SK-N-MC (cell line): ENCODE data around the gene ADCYAP1R1.

ENCODE experiments used
- DNase-seq: peaks from one replicate; pipeline ENCODE4 v3.0.0-alpha.2; 2011; ENCODE audit warnings: low read depth, low spot score
- H3K27ac ChIP-seq: fragments of 200-600 bp; sonication (generic); 2 replicates; pipeline ENCODE4 v1.5.1; 2016; ENCODE audit warnings: mixed run types
- H3K36me3 ChIP-seq: fragments of 200-600 bp; sonication (generic); 2 replicates; pipeline ENCODE4 v1.6.1; 2017; ENCODE audit warnings: antibody characterized with exemption, low read length, mixed read lengths; ENCODE audit not compliant: insufficient read depth
- H3K4me3 ChIP-seq: fragments of 200-600 bp; sonication (generic); 2 replicates; pipeline ENCODE4 v1.5.1; 2016
- H3K9ac ChIP-seq: fragments of 200-600 bp; sonication (generic); 2 replicates; pipeline ENCODE4 v1.8.0; 2017; ENCODE audit warnings: mixed run types, mixed read lengths; ENCODE audit not compliant: insufficient read length
- H3K9me3 ChIP-seq: fragments of 200-600 bp; sonication (generic); 2 replicates; pipeline ENCODE4 v1.6.1; 2017; ENCODE audit warnings: low read depth, mild to moderate bottlenecking, antibody characterized with exemption, low read length, moderate library complexity, mixed read lengths
- EZH2 ChIP-seq: fragments of 200-600 bp; sonication (generic); IDR thresholded peaks from one replicate; pipeline ENCODE4 v1.6.1; 2017; ENCODE audit warnings: antibody characterized with exemption
- FOXP2 ChIP-seq: optimal IDR thresholded peaks from 2 replicates; pipeline ENCODE3; 2011; ENCODE audit warnings: mild to moderate bottlenecking, moderate library complexity; ENCODE audit not compliant: insufficient read depth; ENCODE audit errors: extremely low read length, control extremely low read depth
- POLR2AphosphoS5 ChIP-seq: IDR thresholded peaks from 2 replicates; pipeline ENCODE4 v1.6.1; 2012; ENCODE audit warnings: mild to moderate bottlenecking, low read depth, low read length, borderline replicate concordance

ADCYAP1R1 gene

DNA sequence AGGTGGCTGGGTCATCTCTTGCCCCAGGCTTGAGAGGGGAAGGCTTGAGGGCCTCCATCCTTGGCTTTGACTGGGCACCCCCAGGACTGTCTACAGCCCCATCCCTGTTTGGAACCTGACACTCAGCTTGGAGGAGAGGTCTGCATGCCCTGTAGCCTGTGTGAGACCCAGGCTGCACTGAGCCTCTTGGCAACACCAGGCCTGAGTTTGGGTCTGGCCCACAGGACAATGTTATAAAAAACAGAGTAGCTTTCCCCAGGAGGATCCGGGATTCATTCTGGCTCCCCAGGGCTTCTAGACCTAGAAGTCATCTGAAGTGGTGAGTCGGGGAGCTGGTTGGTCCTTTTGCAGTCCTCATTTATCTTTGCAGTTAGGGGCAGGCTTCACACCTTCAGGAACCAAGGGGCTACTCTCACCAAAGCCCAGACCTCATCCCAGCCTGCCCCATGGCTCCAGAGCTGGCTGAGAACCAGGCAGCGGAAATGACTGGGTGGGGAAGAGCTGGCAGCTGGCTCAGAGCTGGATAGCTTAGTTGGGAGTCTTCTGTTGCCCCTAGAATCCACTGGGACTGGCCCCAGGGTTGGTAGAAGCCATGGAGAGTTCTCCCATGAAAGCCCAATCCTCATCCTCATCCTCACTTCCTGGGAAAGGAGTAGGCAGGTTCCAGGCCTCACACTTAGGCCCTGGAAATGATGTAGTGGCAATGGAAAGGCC, 68.8 kb downstream of the ADCYAP1R1 start:
- H3K27ac ChIP-seq = no peak overlapping the region
- DNase-seq = no peak
- no peaks in the 10 kb centered on the region for H3K9me3 ChIP-seq
- no peak overlapping the region for H3K4me3 ChIP-seq
- no peak overlapping the region for H3K9ac ChIP-seq
- TF ChIP-seq POLR2AphosphoS5 (no peak), EZH2 (no peak)
- no peaks in the 10 kb centered on the region for H3K36me3 ChIP-seq

DNA sequence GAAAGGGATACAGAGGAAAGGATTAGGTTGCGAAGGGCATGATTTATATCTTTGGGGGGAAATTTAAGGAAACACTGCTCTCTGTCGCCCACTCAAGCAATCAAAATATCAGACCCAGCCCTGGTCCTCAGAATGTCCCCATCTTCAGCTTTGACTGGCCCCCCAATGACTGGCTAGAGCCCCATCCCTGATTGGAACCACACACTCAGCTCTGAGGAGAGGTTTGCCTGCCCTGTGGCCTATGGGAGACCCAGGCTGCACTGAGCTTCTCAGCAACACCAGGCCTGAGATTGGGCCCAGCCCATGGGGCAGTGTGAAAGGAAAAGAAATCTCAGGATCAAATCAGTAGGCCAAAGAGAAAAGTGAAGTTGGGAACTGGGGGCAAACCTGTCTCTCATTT, 69.5 kb downstream of the ADCYAP1R1 start:
- no peak overlapping the region for H3K4me3 ChIP-seq
- no peak for TF ChIP-seq EZH2
- no peak for TF ChIP-seq POLR2AphosphoS5
- TF ChIP-seq FOXP2 = no peak

DNA sequence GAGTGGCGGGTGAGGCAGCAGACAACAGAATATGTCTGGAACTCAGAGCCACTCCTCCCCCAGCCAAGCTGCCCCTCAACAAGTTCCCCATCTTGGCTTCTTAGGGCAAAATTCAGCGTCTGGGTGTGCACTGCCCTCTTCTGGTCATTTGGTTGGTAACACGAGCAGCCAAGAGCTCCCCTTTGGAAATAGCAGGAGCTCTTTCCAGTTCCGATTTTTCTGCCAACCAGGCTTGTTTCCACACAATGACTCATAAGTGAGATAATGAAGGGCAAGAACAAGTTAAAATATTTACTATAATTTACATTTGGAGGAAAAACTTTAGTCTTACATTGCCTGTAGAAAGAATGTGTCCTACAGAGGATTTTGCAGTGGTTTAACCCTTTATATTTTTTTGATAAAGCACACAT, 70.5 kb downstream of the ADCYAP1R1 start:
- no peaks in the 10 kb centered on the region for H3K9me3 ChIP-seq
- DNase-seq = peak; percentile 71

More for the DNA sequence above, 69.5 kb downstream of the ADCYAP1R1 start:
- no peaks in the 10 kb centered on the region for H3K36me3 ChIP-seq
- no peak overlapping the region for H3K27ac ChIP-seq
- no peak overlapping the region for H3K9ac ChIP-seq
- DNase-seq = no peak
- no peaks in the 10 kb centered on the region for H3K9me3 ChIP-seq

DNA sequence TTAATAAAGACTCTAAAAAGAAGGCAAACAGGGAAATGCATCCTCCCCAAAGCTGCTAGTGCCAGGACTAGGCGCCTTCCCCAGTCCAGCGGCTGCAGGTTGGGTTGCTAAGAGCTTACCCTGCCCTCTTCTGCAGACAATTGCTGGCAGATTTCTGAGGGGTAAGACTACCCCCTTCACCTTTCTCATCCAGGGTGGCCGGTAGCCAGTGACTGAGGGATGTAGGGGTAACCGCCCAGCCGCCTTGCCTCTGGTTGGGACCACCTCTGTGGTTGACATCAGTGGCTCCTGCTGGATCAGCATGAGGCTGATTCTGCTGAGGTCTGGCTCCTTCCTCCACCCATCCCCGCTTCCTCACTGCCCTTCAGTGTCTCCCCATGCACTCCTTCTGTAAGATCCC, 71.2 kb downstream of the ADCYAP1R1 start:
- TF ChIP-seq POLR2AphosphoS5 = no peak
- H3K4me3 ChIP-seq = no peak overlapping the region
- H3K9ac ChIP-seq = no peak overlapping the region
- no peak for DNase-seq
- no peak overlapping the region for H3K27ac ChIP-seq
- H3K9me3 ChIP-seq = no peaks in the 10 kb centered on the region
- H3K36me3 ChIP-seq = no peaks in the 10 kb centered on the region

More for the DNA sequence above, 70.5 kb downstream of the ADCYAP1R1 start:
- TF ChIP-seq POLR2AphosphoS5 (no peak), EZH2 (no peak), FOXP2 (no peak)
- Histone ChIP-seq H3K4me3 (no peak overlapping the region), H3K9ac (no peak overlapping the region), H3K36me3 (no peaks in the 10 kb centered on the region), H3K27ac (no peak overlapping the region)

DNA sequence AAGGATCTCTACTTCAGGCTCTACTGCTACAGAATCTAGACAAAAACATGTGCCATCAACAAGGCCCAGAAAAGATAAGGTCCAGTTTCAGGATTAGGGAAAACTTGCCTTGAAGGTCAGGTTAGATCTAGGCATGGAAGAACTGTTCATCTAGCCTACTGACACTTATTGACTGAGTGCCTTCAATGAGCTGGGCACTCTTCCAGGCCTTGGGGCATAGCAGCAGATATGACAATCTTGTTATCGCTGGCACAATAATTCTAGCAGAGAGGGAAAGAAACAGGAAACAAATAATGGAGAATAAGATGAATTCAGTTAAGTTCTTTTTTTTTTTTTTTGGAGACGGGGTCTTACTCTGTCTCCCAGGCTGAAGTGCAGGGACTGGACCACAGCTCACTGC, 71.6 kb downstream of the ADCYAP1R1 start:
- no peak overlapping the region for H3K27ac ChIP-seq
- H3K36me3 ChIP-seq = no peaks in the 10 kb centered on the region
- H3K9me3 ChIP-seq = no peaks in the 10 kb centered on the region
- TF ChIP-seq POLR2AphosphoS5 = no peak
- TF ChIP-seq EZH2 = no peak
- no peak for TF ChIP-seq FOXP2
- no peak for DNase-seq
- H3K9ac ChIP-seq = no peak overlapping the region
- no peak overlapping the region for H3K4me3 ChIP-seq

DNA sequence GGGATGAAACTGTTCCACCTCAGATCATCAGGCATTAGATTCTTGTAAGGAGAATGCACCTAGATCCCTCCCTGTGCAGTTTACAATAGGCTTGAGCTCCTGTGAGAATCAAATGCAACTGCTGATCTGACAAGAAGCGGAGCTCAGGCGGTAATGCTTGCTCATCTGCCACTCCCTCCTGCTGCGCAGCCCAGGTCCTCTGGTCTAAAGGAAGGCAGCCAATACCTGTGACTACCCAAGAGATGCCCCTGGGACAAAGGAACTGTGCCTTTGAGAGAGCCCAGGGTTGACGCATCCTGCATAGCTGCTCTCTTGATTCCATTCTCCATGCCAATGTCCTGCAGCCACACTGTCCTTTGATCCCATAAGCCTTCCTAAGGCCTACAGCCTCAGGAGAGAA, 73.1 kb downstream of the ADCYAP1R1 start:
- H3K9me3 ChIP-seq = no peaks in the 10 kb centered on the region
- no peak for TF ChIP-seq POLR2AphosphoS5
- no peak for TF ChIP-seq FOXP2
- TF ChIP-seq EZH2 = no peak
- DNase-seq = no peak
- no peak overlapping the region for H3K27ac ChIP-seq
- H3K36me3 ChIP-seq = no peaks in the 10 kb centered on the region
- no peak overlapping the region for H3K9ac ChIP-seq
- no peak overlapping the region for H3K4me3 ChIP-seq

DNA sequence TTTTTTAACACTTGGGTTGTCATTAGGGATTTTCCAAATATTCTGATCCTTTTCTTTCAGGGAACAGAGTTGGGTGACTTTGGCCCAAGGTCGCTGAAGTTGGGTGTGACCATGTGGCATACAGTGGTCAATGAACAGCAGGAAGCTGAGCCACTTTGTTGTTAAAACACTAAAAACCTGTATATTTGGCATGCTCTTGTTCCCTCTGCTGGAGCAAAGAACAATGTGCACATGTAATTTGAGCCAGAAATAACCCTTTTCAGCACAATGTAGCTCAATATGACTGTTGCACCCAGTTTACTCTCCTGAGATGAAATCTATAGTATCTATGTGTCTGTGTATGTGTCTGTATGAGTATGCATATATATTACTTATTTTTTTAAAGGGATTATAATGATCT, 74.9 kb downstream of the ADCYAP1R1 start:
- TF ChIP-seq POLR2AphosphoS5 (no peak), FOXP2 (no peak), EZH2 (no peak)
- no peak overlapping the region for H3K9ac ChIP-seq
- H3K9me3 ChIP-seq = no peaks in the 10 kb centered on the region
- no peak overlapping the region for H3K27ac ChIP-seq
- no peak overlapping the region for H3K4me3 ChIP-seq
- no peaks in the 10 kb centered on the region; the same call in 1 of the 2 replicates for H3K36me3 ChIP-seq
- DNase-seq = no peak

DNA sequence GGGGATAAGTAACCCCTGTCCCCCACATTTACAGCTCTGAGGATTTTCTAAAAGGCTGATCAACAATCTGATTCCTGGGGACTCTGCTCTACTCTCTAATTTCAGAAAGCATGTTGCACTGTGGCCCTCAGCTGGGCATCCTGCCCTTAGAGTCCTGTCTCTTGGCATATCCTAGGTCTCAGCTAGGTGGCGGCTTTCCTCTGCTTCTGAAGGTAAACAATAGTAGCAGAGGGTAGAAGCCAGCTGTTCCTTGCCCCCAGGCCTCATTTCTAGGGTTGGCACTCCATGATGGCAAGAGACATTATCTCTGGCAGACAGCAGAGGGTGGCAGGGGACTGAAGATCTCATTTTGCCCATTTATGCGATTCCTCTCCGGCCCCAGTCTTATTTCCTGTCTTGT, 77.0 kb downstream of the ADCYAP1R1 start:
- no peaks in the 10 kb centered on the region; the same call in 1 of the 2 replicates for H3K36me3 ChIP-seq
- H3K9ac ChIP-seq = peak overlapping the region; percentile 35
- DNase-seq = peak; percentile 47
- no peaks in the 10 kb centered on the region for H3K9me3 ChIP-seq
- H3K27ac ChIP-seq = peak overlapping the region; percentile 72
- no peak overlapping the region for H3K4me3 ChIP-seq
- TF ChIP-seq POLR2AphosphoS5 (no peak), FOXP2 (no peak), EZH2 (no peak)

DNA sequence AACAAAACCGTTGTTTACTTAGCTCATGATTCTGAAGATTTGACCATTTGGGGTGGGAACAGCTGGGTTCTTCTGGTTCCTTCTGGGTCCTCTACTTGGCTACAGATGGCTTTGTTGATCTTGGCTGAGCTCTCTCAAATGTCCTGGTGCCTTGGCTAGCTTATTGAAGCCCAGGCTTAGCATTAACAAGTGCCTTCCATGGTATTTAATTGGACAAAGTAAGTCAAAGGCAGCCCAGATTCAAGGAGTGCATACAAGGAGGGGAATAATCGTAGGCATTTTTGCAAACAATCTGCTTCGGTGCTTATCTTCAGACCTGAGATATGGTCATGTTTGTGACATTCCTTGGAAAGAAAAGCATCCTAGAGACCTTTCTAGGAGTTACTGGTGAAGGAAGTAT, 81.4 kb downstream of the ADCYAP1R1 start:
- H3K4me3 ChIP-seq = no peak overlapping the region
- no peak for DNase-seq
- H3K9me3 ChIP-seq = no peaks in the 10 kb centered on the region
- H3K36me3 ChIP-seq = peaks cover 5% of the 10 kb centered on the region; the same call in 1 of the 2 replicates
- H3K27ac ChIP-seq = peak overlapping the region; percentile 95
- peak overlapping the region; percentile 56 for H3K9ac ChIP-seq
- TF ChIP-seq FOXP2 = no peak
- TF ChIP-seq EZH2 = no peak
- no peak for TF ChIP-seq POLR2AphosphoS5
